Measurements from ENCODE around the gene KCNK1. TPM values are rescaled to one million over a fixed set of nuclear protein-coding genes. Genes with fewer than 3 reads are reported as not detected.
"Not testable (repeated sequence)": the region's sequence is repeated elsewhere in the genome, so short reads cannot be mapped to it uniquely, and the experiment has no call there.

Gene KCNK1
- total and polyA plus RNA-seq, 10 donors, result 0.15 to 2.9 (median 1.3) TPM

DNA sequence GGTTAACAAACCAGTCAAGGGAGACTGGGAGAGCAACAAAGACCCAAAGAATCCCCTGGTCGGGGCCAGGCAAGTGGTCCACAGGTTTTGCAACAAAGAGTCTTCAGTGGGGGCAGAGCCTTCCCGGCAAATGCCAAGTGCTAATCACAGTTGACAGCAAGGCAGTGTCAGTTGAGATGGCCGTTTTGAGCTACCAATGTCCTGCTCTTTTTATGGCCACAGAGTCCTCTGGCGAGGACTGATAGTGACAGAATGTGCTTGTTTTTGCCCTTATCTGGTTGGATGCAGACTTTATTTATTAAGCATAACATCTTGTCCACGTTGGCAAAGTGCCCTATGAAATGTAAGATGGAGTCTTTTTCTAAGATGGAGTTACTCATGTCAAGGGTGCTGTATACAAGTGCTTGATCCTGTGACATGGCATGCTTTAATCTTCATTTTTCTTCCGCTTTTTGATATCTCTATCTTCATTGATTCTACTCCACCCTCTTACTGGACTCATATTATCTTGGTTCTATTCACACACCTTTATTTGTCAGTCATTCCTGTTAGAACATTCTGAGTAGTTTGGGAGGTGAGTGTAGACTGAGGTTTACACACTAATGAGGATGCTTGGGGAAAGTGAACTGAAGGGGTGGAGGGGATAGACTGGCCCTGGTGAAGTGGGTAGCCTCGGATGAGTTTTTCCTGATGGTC, 51.8 kb downstream of the KCNK1 start:
- intact Hi-C loops (cut with DNase I; ENCODE audit: low total_unique reads), result no loop called here
- H3K9me3 ChIP-seq, result no peaks in the 10 kb centered on the region
- 67 to 77% (median 75%) methylated on average over 7 of the region's 7 CpGs for WGBS, 5 donors
- DNase-seq, result no peak
- no peak overlapping the region for H3K4me3 ChIP-seq
- TF ChIP-seq CTCF (IDR thresholded peaks at IDR 0.05 in 8 of 11, conservative IDR thresholded peaks at IDR 0.05 in 3 of 11) (no peak), POLR2AphosphoS5 (IDR thresholded peaks at IDR 0.05) (no peak), POLR2A (IDR thresholded peaks at IDR 0.05) (no peak)
- H3K36me3 ChIP-seq, result no peaks in the 10 kb centered on the region
- H3K27ac ChIP-seq, result no peak overlapping the region
- no peaks in the 10 kb centered on the region for H3K27me3 ChIP-seq (replicated peaks in 1 of 7)
- no peaks in the 10 kb centered on the region for H3K4me1 ChIP-seq

DNA sequence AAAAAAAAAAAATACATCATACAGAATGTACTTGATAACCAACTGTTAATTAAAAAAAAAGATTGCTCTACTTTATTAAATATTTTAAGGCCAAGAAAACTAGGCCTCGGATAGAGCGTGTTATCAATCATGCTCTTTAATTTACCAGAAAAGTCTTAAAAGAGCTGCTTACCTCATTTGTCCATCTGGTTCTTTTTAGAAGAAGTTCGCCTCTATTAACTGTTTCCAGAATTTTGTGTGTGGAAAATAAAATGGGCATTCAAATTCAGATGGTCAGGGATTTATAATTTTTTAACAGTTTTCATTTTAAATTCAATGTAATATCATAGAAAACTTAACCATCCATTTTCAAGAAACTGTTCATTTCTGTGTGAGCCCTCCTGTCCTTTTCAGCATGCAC, 53.8 kb downstream of the KCNK1 start:
- intact Hi-C loops (cut with DNase I; ENCODE audit: low total_unique reads), result no loop called here
- Histone ChIP-seq H3K27ac (no peak overlapping the region), H3K4me1 (no peaks in the 10 kb centered on the region), H3K9me3 (no peaks in the 10 kb centered on the region), H3K36me3 (no peaks in the 10 kb centered on the region), H3K4me3 (no peak overlapping the region), H3K27me3 (replicated peaks in 1 of 7) (no peaks in the 10 kb centered on the region)
- DNase-seq, result no peak
- 90 to 95% (median 94%) methylated on average over 3 of the region's 3 CpGs for WGBS, 5 donors
- no peak for TF ChIP-seq POLR2AphosphoS5 (IDR thresholded peaks at IDR 0.05)
- no peak for TF ChIP-seq CTCF (IDR thresholded peaks at IDR 0.05 in 8 of 11, conservative IDR thresholded peaks at IDR 0.05 in 3 of 11)
- TF ChIP-seq POLR2A (IDR thresholded peaks at IDR 0.05), result no peak

DNA sequence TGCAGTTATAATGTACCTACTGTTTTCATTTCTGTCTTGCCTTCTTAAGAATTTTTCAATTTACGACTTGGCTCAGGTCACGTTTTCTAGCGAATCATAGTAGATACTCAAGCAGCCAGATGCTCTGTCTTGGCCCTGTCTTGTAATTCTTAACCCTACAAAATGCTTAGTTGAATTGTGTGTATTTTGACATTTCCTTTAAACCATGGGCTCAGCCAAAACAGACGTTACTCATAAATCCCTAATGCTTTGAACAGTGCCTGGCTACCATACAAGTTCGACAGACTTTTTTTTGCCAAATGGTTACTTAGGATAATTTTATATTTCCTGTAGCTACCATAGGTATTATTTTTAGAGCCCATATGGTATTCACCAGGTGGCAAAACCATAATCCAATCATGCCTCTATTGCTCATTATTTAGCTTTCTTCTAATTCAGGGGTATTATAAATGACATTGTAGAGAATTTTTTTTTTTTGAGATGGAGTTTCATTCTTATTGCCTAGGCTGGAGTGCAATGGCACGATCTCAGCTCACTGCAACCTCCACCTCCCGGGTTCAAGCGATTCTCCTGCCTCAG, 54.3 kb downstream of the KCNK1 start:
- WGBS, 5 donors, result 70 to 84% (median 73%) methylated on average over 8 of the region's 8 CpGs

DNA sequence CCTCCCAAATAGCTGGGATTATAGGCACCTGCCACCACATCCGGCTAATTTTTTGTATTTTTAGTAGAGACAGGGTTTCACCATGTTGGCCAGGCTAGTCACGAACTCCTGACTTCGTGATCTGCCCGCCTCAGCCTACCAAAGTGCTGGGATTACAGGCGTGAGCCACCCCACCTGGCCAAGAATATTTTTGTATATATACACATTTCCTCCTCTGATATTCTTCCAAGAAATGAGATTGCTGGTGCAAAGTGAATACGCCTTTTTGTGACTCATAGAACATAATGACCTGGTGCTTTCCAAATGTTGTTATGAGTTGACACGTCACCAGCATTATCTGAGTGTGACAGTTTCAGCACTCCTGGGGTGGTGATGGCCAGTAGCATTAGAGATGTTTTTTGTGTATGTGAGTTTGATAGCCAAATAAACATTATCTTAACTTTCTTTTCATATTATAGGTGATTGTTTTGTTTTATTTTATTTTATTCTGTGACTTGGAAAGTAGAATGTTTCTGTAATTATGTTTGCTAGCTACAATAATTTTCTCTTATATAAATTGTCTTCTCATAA, 54.9 kb downstream of the KCNK1 start:
- H3K4me3 ChIP-seq, result no peak overlapping the region
- no peaks in the 10 kb centered on the region for H3K4me1 ChIP-seq
- intact Hi-C loops (cut with DNase I; ENCODE audit: low total_unique reads), result no loop called here
- no peaks in the 10 kb centered on the region for H3K27me3 ChIP-seq (replicated peaks in 1 of 7)
- no peak for TF ChIP-seq CTCF (IDR thresholded peaks at IDR 0.05 in 8 of 11, conservative IDR thresholded peaks at IDR 0.05 in 3 of 11)
- no peak for TF ChIP-seq POLR2A (IDR thresholded peaks at IDR 0.05)
- no peak for TF ChIP-seq POLR2AphosphoS5 (IDR thresholded peaks at IDR 0.05)
- no peak for DNase-seq
- H3K9me3 ChIP-seq, result no peaks in the 10 kb centered on the region
- no peaks in the 10 kb centered on the region for H3K36me3 ChIP-seq
- H3K27ac ChIP-seq, result no peak overlapping the region
- 79 to 87% (median 82%) methylated on average over 7 of the region's 7 CpGs for WGBS, 5 donors

More for the DNA sequence above, 54.3 kb downstream of the KCNK1 start:
- intact Hi-C loops (cut with DNase I; ENCODE audit: low total_unique reads), result no loop called here
- DNase-seq, result no peak
- H3K9me3 ChIP-seq, result no peaks in the 10 kb centered on the region
- no peaks in the 10 kb centered on the region for H3K27me3 ChIP-seq (replicated peaks in 1 of 7)
- H3K27ac ChIP-seq, result no peak overlapping the region
- no peak overlapping the region for H3K4me3 ChIP-seq
- H3K36me3 ChIP-seq, result no peaks in the 10 kb centered on the region
- TF ChIP-seq POLR2A (IDR thresholded peaks at IDR 0.05), result no peak
- no peaks in the 10 kb centered on the region for H3K4me1 ChIP-seq

- H3K36me3 ChIP-seq; DNase-seq; intact Hi-C loops (cut with DNase I; ENCODE audit: low total_unique reads); H3K4me1 ChIP-seq; H3K27ac ChIP-seq; H3K27me3 ChIP-seq (replicated peaks in 1 of 7); H3K4me3 ChIP-seq; H3K9me3 ChIP-seq: not testable (repeated sequence)
- 73 to 93% (median 81%) methylated on average over 2 of the region's 2 CpGs for WGBS, 5 donors
Observed at GRCh38 chr1:233670363-233670762, 56.5 kb downstream of the KCNK1 start.
